Measurements from ENCODE around the gene CDH12. TPM values are rescaled to one million over a fixed set of nuclear protein-coding genes. Genes with fewer than 3 reads are reported as not detected.

CDH12 gene
- not detected in 5 replicates for total RNA-seq (2022; extraction: Qiagen RNA extraction)

GRCh38 chr5:22852807-22853660 is at the start of gene CDH12:
TSS of gene CDH12 (minus strand) at chr5:22853344.

